AG04450 (cell line): ENCODE measurements around the gene POLR2L. TPM values are rescaled to one million over a fixed set of nuclear protein-coding genes. Genes with fewer than 3 reads are reported as not detected.
A peak's percentile ranks its signal among the peaks of the same experiment; 100 is the strongest.

Experiments
- CTCF ChIA-PET: fragments of 300-600, 350-600 bp; formaldehyde crosslinking; extraction: SDS; loops from one replicate; lab custom pipeline; 2022; ENCODE audit warnings: antibody characterized with exemption, inconsistent platforms; lab: Charles Lee
- POLR2A ChIA-PET: fragments of 350-600 bp; formaldehyde crosslinking; extraction: SDS; loops from one replicate; lab custom pipeline; 2021; ENCODE audit warnings: antibody characterized with exemption, inconsistent platforms; lab: Yijun Ruan, JAX
- DNase-seq: peaks from one replicate; pipeline ENCODE4 v3.0.0-alpha.2; 2011; ENCODE audit warnings: low read depth, low spot score
- H3K27ac ChIP-seq: one replicate; pipeline ENCODE4 v1.5.1; 2012; ENCODE audit warnings: low read depth, low read length, control low read depth
- H3K27me3 ChIP-seq: one replicate; pipeline ENCODE4 v1.6.0; 2012; ENCODE audit warnings: low read length; ENCODE audit not compliant: control insufficient read depth, insufficient read depth
- H3K4me3 ChIP-seq: 2 replicates; pipeline ENCODE4 v1.5.1; 2011; ENCODE audit warnings: mild to moderate bottlenecking, low read depth, low read length, control low read depth
- H3K9me3 ChIP-seq: 2 replicates; pipeline ENCODE4 v1.5.1; 2012; ENCODE audit warnings: low read length; ENCODE audit not compliant: control insufficient read depth, insufficient read depth
- polyA plus RNA-seq: library from polyadenylated mRNA; depleted of rRNA; stranded (reverse); fragments of >200 nt; gene quantifications from 2 replicates; pipeline ENCODE4 v1.2.3, GENCODE V29; 2011
- TF ChIP-seq, protein P1 (sequence below): IDR thresholded peaks from 2 replicates; pipeline ENCODE4 v1.5.1; 2011; ENCODE audit warnings: low read depth, low read length, control low read depth, inconsistent platforms

POLR2L gene
- polyA plus RNA-seq, 1 experiment = 211 TPM

DNA sequence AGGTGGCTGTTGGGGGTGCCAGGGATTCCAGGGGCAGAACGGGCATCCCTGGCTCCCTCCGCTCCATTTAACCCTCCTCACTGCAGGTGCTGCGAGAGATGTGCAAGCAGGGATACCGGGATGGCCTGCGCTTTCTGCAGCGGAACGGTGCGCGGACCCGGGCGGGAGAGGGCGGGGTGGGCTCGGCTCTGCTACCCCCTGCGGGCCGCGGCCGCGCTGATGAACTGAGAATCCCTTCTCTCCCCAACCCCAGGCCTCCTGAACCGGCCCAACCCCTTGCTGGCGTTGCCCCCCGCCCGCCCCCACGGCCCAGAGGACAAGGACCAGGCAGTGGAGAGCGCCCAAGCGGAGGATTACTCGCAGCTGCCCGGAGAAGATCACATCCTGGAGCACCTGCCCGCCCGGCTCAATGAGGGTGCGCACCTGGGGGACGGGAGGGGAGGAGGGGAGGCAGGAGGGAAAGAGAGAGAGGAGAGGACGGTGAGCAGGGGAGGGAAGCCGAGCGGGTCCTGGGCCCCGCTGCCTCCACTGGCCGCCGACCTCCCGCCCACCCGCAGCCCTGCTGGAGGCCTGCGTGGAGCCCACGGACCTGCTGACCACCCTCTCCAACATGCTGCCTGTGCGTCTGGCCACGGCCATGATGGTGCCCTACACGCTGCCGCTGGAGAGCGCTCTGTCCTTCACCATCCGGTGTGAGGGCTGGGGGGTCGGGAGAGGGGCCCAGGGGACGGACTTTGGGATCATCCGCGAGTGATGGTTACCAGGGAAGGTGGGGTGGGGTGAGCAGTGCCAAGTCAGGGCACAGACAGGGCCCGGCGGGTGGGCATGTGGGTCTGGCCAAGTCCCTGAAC is 18.7 kb downstream of the POLR2L start:
- Histone ChIP-seq H3K27me3 (no peaks in the 10 kb centered on the region), H3K4me3 (no peak overlapping the region), H3K27ac (no peak overlapping the region), H3K9me3 (no peaks in the 10 kb centered on the region; the same call in 1 of the 2 replicates)
- no peak for DNase-seq
- POLR2A ChIA-PET = interaction anchor here (0.8 kb wide), 1 partner anchor 11 kb away, joined by 3 read pairs; no protein-coding TSS in a partner anchor
- CTCF ChIA-PET = no interaction called here
- TF ChIP-seq, protein P1, sequence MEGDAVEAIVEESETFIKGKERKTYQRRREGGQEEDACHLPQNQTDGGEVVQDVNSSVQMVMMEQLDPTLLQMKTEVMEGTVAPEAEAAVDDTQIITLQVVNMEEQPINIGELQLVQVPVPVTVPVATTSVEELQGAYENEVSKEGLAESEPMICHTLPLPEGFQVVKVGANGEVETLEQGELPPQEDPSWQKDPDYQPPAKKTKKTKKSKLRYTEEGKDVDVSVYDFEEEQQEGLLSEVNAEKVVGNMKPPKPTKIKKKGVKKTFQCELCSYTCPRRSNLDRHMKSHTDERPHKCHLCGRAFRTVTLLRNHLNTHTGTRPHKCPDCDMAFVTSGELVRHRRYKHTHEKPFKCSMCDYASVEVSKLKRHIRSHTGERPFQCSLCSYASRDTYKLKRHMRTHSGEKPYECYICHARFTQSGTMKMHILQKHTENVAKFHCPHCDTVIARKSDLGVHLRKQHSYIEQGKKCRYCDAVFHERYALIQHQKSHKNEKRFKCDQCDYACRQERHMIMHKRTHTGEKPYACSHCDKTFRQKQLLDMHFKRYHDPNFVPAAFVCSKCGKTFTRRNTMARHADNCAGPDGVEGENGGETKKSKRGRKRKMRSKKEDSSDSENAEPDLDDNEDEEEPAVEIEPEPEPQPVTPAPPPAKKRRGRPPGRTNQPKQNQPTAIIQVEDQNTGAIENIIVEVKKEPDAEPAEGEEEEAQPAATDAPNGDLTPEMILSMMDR = no peak

DNA sequence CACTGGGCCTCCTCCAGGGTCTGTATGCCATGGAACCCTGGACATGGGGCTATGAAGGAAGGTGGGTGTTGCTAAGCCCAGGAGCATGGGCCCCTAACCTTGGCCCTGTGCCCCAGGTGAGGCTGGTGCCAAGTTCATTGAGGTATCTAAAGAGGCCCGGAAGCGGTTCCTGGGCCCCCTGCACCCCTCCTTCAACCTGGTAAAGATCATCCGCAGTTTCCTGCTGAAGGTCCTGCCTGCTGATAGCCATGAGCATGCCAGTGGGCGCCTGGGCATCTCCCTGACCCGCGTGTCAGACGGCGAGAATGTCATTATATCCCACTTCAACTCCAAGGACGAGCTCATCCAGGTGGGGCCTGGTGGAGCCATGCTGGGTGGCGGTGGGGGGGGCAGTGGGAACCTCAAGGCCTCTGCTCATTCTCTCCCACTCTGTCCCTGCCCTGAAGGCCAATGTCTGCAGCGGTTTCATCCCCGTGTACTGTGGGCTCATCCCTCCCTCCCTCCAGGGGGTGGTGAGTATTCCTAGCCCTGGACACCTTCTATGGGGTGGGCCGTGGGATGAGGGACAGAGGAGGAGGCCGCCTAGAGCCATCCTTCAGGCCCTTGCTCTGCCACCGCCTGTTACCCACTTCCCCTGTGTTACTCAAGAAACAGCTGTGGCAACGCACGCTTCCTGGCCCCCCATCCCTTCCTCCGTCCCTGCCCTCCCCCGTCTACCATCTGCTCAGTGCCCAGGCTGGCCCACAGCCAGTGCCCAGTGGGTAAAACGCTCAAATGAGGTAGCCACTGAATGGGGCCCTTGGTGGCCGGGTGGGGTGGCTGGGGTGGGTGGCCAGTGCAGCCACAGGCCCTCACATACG is 20.6 kb downstream of the POLR2L start:
- no peak for DNase-seq
- TF ChIP-seq, protein P1 = no peak
- CTCF ChIA-PET = no interaction called here
- no peaks in the 10 kb centered on the region; the same call in 1 of the 2 replicates for H3K9me3 ChIP-seq
- POLR2A ChIA-PET = interaction anchor here (1.0 kb wide), 1 partner anchor 12 kb away, joined by 3 read pairs; the partner anchor contains the start of gene RPLP2
- H3K4me3 ChIP-seq = peak overlapping the region; percentile 78
- H3K27ac ChIP-seq = no peak overlapping the region
- H3K27me3 ChIP-seq = no peaks in the 10 kb centered on the region

DNA sequence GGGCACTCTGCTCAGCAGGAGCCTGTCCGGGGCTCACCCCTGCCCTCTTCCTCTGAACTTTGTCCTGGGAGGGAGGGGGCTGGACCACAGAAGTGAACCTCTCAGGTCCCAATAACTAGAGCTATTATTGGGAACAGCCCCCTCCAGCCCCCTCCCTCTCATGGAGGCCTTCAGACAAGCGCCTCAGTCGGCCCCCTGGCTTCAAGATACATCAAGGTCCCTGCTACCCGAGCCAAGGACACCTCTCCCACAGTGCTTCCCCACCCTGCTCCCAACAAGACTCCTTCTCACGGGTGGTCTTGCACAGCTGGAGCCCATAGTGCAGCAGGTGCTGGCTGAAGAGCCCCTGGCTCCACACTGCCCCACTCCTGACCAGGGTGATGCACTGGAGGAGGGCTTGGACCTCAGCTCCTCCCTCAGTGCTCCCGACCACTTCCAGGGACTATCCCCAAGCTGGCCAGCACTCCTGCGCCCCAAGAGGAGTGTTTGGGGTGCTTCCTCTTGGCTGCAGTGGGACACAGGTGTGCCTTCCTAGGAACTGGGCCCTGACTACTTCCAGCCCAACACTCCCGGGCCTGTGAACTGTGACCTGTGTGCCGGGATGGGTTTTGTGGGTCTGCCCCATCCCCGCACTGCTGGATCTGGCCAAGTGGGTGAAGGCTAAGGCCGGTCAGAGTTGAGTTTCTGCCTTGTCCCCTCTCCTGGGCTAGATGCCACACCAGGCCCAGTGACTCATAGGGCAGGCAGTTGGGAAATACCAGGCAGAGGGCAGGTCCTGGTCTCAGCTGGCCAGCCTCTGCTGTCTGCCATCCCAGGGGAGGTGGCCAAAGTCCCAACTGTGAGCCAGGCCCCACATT is 21.4 kb downstream of the POLR2L start:
- Histone ChIP-seq H3K27ac (no peak overlapping the region), H3K9me3 (no peaks in the 10 kb centered on the region; the same call in 1 of the 2 replicates), H3K27me3 (no peaks in the 10 kb centered on the region), H3K4me3 (peak overlapping the region; percentile 78)
- TF ChIP-seq, protein P1 = no peak
- no peak for DNase-seq
- POLR2A ChIA-PET = interaction anchor here (1.3 to 3.3 kb wide), 5 partner anchors 9 to 23 kb away, joined by 3 to 31 read pairs (median 22); partner anchors contain the start of genes CD151, RPLP2 and TSPAN4
- CTCF ChIA-PET = no interaction called here

DNA sequence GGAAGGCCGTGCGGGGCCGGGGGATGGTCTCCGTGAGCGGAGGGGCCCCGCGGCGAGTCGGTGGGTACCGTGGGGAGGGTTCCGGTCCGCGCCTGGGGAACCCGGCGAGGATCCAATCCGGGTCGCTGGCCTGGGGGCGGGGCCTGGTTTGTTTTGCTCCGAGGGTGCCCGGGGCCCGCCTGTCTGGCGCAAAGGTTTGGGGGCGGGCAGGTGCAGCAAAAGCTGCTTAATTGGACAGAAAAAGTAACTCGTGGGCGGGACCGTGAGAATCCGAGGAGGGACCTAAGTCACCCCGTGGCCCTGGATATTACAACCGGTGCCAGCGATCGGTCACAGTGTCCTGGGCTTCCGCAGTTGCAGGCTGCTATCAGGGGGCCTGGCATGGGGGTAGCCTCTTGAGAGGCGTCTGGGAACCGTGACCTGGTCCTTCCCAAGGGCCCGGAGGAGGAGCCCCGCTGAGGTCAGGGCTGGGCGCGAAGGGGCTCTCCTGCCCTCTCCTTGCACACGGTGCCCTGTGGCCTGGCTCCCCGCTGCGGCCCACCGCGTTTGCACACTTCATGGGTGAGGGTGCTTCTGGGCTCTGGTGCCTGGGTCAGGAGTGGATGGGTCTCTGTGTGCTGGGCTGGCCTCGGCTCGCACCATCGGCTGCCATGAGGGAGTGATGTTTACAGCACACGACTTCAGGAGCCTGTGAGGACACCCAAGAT is 22.2 kb downstream of the POLR2L start:
- DNase-seq = no peak
- no peaks in the 10 kb centered on the region for H3K27me3 ChIP-seq
- peak overlapping the region; percentile 78 for H3K4me3 ChIP-seq
- peak overlapping the region; percentile 11 for H3K27ac ChIP-seq
- TF ChIP-seq, protein P1 = no peak
- ChIA-PET CTCF (interaction anchor here (1.2 kb wide), 1 partner anchor 21 kb away, joined by 3 read pairs; no protein-coding TSS in a partner anchor), POLR2A (interaction anchor here (1.2 to 3.3 kb wide), 10 partner anchors 9 to 77 kb away, joined by 3 to 31 read pairs (median 14); partner anchors contain the start of genes CD151, RPLP2 and TSPAN4)
- no peaks in the 10 kb centered on the region; the same call in 1 of the 2 replicates for H3K9me3 ChIP-seq
